T-helper 1 cell treated with Interleukin-12 subunit alpha and Interleukin-12 subunit beta and Interleukin-4 antibody, amounts not matched to agents 30 ng/mL and 1 ng/mL, for 36 hours (primary cell): Measurements from ENCODE around the gene PCSK4. TPM values are rescaled to one million over a fixed set of nuclear protein-coding genes. Genes with fewer than 3 reads are reported as not detected.
"Not testable (repeated sequence)": the region's sequence is repeated elsewhere in the genome, so short reads cannot be mapped to it uniquely, and the experiment has no call there.

Experiments
- intact Hi-C: fragments of 100-400 bp; cut with micrococcal nuclease; formaldehyde crosslinking; loops from one replicate; pipeline ENCODE4 v1.15.1; 2024
- total RNA-seq: library from RNA; stranded (reverse); gene quantifications from 2 replicates; pipeline ENCODE4 v1.2.3, GENCODE V29; 2022

PCSK4 gene
- total RNA-seq, 1 donor from 2014 or later: 1.5 TPM

- intact Hi-C loops: loop anchor here (1.0 to 5.0 kb wide), 11 partner anchors 10 to 809 kb away; partner anchors contain the start of genes ATP8B3, C19orf25, KLF16 and MBD3
These were observed 463 bp downstream of the PCSK4 start for GRCh38 chr19:1489463-1490310.

- intact Hi-C loops: no loop called here
These were observed 1.9 kb downstream of the PCSK4 start for GRCh38 chr19:1488282-1488601.

- intact Hi-C loops: no loop called here
These were observed 2.4 kb downstream of the PCSK4 start for GRCh38 chr19:1487576-1488281.

- intact Hi-C loops: no loop called here
These were observed 3.2 kb downstream of the PCSK4 start for GRCh38 chr19:1486720-1487575.

GRCh38 chr19:1483979-1484428, 6.1 kb downstream of the PCSK4 start:
- intact Hi-C loops: no loop called here

- intact Hi-C loops: no loop called here
These were observed 6.8 kb downstream of the PCSK4 start for GRCh38 chr19:1483131-1483978.

- intact Hi-C loops: no loop called here
These were observed 7.6 kb downstream of the PCSK4 start for GRCh38 chr19:1482361-1483130.

GRCh38 chr19:1481893-1482360, 8.2 kb downstream of the PCSK4 start:
- intact Hi-C loops: no loop called here

- intact Hi-C loops: no loop called here
These were observed 8.8 kb downstream of the PCSK4 start for GRCh38 chr19:1481224-1481892.

GRCh38 chr19:1478934-1479707, 11.0 kb downstream of the PCSK4 start, which contains the start of gene C19orf25:
Gene C19orf25, minus strand, starts transcription at chr19:1479215. Its CDS starts 312 bp downstream, at chr19:1478903.
- intact Hi-C loops: loop anchor here (1.0 to 2.0 kb wide), 4 partner anchors 11 to 174 kb away; partner anchors contain the start of genes PCSK4 and RPS15

- intact Hi-C loops: not testable (repeated sequence)
These were observed 13.1 kb downstream of the PCSK4 start for GRCh38 chr19:1477056-1477455.

GRCh38 chr19:1475751-1476437, 14.3 kb downstream of the PCSK4 start:
- intact Hi-C loops: no loop called here

- intact Hi-C loops: no loop called here
These were observed 15.3 kb downstream of the PCSK4 start for GRCh38 chr19:1474765-1475351.

GRCh38 chr19:1474011-1474764, 16.0 kb downstream of the PCSK4 start:
- intact Hi-C loops: no loop called here

- intact Hi-C loops: no loop called here
These were observed 16.9 kb downstream of the PCSK4 start for GRCh38 chr19:1473085-1473851.
